Mucosa of stomach (tissue), 1 donor: ENCODE data around the gene OTOGL.

Experiments
- H3K27me3 ChIP-seq: one replicate; pipeline ENCODE4 v1.7.0; 2013; ENCODE audit warnings: mild to moderate bottlenecking, low read length; ENCODE audit not compliant: control insufficient read depth, insufficient read depth
- H3K36me3 ChIP-seq: one replicate; pipeline ENCODE4 v1.7.0; 2013; ENCODE audit warnings: low read length; ENCODE audit not compliant: control insufficient read depth, insufficient read depth
- H3K4me1 ChIP-seq: one replicate; pipeline ENCODE4 v1.7.0; 2013; ENCODE audit warnings: mild to moderate bottlenecking, low read length; ENCODE audit not compliant: control insufficient read depth, insufficient read depth
- H3K4me3 ChIP-seq: one replicate; pipeline ENCODE4 v1.7.0; 2013; ENCODE audit warnings: low read length
- H3K9ac ChIP-seq: one replicate; pipeline ENCODE4 v1.7.0; 2013; ENCODE audit warnings: mild to moderate bottlenecking, low read length, moderate library complexity
- H3K9me3 ChIP-seq: one replicate; pipeline ENCODE4 v1.7.0; 2013; ENCODE audit warnings: mild to moderate bottlenecking, low read length, moderate library complexity; ENCODE audit not compliant: control insufficient read depth
- donor health status: Pancreatic carcinoma.

Gene OTOGL

DNA sequence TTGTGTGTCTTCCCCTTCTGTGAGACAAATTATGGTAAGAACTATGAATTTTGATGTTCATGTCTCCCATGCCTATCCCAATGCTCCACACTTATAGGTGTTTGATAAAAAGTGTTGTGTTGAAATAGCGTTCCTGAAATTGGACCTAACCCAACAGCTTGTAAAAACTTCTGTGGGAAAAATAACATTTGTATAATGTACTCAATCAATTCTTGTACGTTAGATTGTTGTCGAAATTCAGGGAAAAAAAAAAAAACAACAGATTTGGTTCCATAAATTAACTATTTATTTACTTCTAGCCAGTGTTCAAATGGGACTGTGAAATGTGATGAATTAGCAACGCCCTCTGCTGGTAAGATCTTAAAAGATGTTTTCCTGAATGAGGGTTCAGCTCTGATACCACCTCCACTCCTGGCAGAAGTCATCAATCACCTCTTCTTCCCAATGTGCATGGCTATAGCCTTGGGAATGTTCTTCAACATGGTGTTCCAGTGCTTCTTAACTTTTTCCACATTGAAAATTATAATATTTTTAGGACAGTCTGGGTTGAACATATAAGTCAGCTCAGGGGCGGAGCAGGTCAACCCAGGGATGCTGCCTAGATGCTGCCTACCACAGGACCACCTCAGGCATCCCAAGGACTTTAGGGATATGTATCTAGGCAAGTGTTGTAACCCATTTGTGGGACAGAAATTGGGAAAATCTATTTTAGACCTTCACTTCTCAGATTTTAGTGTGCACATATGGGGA is 170.6 kb downstream of the OTOGL start:
- Histone ChIP-seq H3K4me3 (no peak overlapping the region), H3K27me3 (peaks cover 3% of the 10 kb centered on the region), H3K36me3 (no peaks in the 10 kb centered on the region), H3K9ac (no peak overlapping the region), H3K9me3 (no peaks in the 10 kb centered on the region), H3K4me1 (no peaks in the 10 kb centered on the region)

DNA sequence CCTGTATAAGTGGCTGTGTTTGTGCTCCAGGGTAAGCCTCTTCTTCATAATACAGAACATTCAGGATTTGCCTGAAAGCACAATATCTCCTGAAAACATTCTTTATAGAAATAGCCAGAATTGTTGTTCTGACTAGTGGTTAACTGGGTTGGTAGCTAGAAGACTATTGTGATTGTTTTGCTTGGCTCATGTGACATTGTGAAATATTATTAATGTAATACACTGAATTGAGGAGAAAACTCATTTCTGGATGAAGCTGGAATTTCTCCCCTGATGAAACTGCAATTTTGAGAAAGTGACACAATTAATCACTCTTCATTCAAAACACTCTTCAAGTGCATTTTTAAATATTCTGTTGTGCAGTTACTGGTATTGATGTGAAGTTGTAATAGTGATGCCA is 172.4 kb downstream of the OTOGL start:
- Histone ChIP-seq H3K9ac (no peak overlapping the region), H3K4me1 (no peaks in the 10 kb centered on the region), H3K9me3 (no peaks in the 10 kb centered on the region), H3K4me3 (no peak overlapping the region), H3K36me3 (no peaks in the 10 kb centered on the region), H3K27me3 (no peaks in the 10 kb centered on the region)

DNA sequence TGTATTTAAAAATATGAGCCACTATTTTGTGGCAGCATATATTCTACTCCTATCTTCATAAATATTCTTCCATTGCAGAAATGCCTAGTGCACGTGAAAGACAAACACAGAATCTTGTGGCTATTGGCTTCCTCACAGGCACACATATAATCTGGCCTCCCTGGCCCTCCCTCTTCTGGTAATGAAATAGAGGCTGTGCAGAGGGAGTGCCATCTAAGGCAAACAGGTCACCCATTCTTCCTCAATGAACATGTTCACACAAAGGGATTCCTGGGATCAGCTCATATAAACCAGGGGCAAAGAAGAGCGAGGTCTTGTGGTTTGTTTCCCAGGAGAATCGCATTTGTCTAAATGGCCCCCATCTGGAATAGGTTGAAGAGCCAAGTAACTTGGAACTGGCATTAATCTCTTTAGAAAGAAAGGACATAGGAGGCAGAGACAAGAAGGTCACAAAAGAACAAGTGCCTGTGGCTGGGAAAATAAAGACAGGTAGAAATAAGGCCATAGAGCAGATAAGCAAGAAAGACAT is 173.1 kb downstream of the OTOGL start:
- H3K4me3 ChIP-seq: no peak overlapping the region
- H3K9me3 ChIP-seq: no peaks in the 10 kb centered on the region
- H3K27me3 ChIP-seq: no peaks in the 10 kb centered on the region
- no peak overlapping the region for H3K9ac ChIP-seq
- H3K36me3 ChIP-seq: no peaks in the 10 kb centered on the region
- H3K4me1 ChIP-seq: no peaks in the 10 kb centered on the region

DNA sequence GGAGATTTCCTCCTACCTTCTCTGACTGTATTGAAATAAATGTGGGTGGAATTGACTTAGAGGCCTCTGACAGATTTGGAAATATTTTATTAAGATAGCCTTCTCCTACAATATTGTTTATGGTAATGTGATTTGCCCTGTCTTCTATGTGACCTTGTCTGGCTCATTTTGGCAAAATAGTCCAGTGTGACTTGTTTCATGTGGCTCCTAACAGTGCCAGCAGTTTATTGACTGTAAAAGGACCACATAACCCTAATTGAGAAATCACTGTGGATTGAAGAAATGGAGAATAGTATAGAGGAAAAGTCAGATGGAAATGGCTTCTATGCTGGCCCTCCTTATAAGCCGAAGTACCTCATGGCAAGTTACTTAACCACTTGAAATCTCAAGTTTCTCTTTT is 173.8 kb downstream of the OTOGL start:
- H3K27me3 ChIP-seq: no peaks in the 10 kb centered on the region
- no peaks in the 10 kb centered on the region for H3K9me3 ChIP-seq
- H3K36me3 ChIP-seq: no peaks in the 10 kb centered on the region
- no peaks in the 10 kb centered on the region for H3K4me1 ChIP-seq
- H3K9ac ChIP-seq: no peak overlapping the region
- no peak overlapping the region for H3K4me3 ChIP-seq

DNA sequence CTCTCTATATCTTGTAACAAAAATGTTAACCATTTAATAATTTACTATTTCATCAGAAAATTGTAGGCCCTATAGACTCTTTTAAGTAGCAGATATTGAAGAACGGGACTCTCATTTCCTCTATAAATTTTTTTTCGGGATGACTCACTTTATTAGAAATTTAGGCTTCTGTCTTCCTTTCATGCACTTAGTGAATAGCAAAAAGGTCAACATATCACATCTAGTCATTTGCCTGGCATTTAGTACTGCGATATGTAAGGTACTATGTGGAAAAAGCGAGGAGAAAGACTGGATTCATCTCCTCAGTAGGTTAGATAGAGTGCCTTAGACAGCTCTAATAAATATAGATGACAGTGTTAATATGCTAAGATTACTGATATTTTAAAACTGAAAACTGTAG is 178.4 kb downstream of the OTOGL start:
- Histone ChIP-seq H3K9me3 (no peaks in the 10 kb centered on the region), H3K4me3 (no peak overlapping the region), H3K9ac (no peak overlapping the region), H3K27me3 (no peaks in the 10 kb centered on the region), H3K4me1 (no peaks in the 10 kb centered on the region), H3K36me3 (no peaks in the 10 kb centered on the region)

DNA sequence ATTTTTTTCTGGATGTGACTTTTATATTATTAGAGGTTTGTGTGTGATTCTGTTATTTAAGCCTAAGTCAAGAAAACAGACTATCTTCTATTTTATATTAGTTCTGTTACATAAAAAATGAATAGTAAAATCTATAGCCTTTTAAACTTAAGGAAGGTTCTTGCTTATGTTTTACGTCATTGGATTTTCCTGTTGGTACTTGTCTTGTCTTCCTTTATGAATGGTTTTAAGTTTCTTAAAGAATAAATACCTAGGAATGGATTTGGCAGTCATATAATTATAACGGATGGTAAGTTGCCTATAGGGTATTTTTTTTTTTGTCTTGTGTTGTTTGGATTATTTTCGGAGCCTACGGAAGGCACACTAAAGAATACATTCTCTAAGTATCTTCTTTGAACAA is 182.9 kb downstream of the OTOGL start:
- H3K9me3 ChIP-seq: no peaks in the 10 kb centered on the region
- H3K9ac ChIP-seq: no peak overlapping the region
- no peaks in the 10 kb centered on the region for H3K36me3 ChIP-seq
- H3K4me1 ChIP-seq: no peaks in the 10 kb centered on the region
- no peak overlapping the region for H3K4me3 ChIP-seq
- H3K27me3 ChIP-seq: no peaks in the 10 kb centered on the region

DNA sequence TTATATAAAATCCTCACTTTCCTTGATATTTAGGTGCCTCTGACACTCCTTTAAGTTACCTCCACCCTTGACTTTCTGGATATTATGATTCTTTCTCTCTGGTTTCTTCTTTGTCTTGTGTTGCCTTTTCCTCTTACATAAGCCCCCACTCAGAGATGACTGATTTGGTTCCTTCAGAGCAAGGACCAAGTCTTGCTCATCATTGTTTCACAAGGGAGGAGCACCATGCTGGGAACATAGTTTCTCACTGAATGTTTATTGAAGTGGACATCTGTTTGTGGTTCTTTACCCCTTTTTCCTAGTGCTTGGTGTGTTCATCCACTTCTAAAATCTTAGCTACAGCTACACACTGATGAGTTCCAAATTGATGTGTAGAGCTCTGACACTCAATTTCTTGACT is 183.4 kb downstream of the OTOGL start:
- H3K9me3 ChIP-seq: no peaks in the 10 kb centered on the region
- no peak overlapping the region for H3K4me3 ChIP-seq
- H3K4me1 ChIP-seq: no peaks in the 10 kb centered on the region
- H3K27me3 ChIP-seq: no peaks in the 10 kb centered on the region
- no peaks in the 10 kb centered on the region for H3K36me3 ChIP-seq
- H3K9ac ChIP-seq: no peak overlapping the region

DNA sequence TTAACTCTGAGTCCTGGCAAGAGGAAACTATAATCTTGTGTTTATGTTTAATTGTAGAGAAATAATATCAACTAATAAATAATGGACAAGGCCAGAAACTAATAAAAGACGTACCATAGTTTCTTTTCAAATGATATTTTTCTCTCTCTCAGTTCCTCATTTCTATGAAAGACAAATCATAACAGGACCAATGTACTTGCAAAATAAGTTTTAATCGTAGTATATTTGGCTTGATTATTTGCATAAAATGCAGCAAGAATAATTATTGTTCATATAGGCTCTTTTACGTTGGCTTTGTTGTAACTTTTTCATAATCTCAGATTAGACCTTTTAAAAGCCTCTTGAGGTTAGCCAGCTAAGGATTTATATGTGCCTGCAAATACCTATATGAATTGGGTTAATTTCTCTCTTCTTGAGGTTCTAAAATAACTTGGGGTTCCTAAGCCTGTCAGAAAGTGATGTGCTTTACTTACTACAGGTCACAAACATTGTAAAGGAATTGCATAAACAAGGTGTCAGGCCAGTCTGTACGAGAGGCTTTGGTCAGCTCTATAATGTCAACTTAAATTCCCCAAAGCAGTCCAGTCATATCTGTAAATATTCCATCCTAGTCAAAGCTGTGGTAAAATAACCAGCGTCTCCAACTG is 191.9 kb downstream of the OTOGL start:
- no peak overlapping the region for H3K4me3 ChIP-seq
- H3K27me3 ChIP-seq: no peaks in the 10 kb centered on the region
- H3K36me3 ChIP-seq: no peaks in the 10 kb centered on the region
- no peak overlapping the region for H3K9ac ChIP-seq
- no peaks in the 10 kb centered on the region for H3K4me1 ChIP-seq
- no peaks in the 10 kb centered on the region for H3K9me3 ChIP-seq

DNA sequence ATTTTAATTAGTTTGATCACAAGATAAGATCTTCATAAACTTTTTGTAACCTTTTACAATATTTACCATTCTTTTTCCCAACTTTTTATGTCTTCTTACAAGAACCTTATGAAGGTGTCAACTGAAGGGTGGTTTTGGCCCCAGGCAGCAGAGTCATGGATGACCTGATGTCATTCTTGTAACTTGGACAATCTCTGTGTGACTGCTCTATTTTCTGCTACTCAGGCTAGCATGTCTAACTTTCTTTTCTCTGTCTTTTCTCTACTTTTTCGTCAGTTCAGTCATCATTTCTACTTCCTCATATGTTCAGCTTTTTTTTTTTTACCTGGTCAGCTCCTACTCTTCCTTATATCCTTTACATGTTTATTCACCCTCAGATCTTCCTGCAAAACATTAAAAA is 194.0 kb downstream of the OTOGL start:
- no peaks in the 10 kb centered on the region for H3K4me1 ChIP-seq
- H3K9ac ChIP-seq: no peak overlapping the region
- H3K27me3 ChIP-seq: no peaks in the 10 kb centered on the region
- H3K9me3 ChIP-seq: no peaks in the 10 kb centered on the region
- no peak overlapping the region for H3K4me3 ChIP-seq
- H3K36me3 ChIP-seq: no peaks in the 10 kb centered on the region

DNA sequence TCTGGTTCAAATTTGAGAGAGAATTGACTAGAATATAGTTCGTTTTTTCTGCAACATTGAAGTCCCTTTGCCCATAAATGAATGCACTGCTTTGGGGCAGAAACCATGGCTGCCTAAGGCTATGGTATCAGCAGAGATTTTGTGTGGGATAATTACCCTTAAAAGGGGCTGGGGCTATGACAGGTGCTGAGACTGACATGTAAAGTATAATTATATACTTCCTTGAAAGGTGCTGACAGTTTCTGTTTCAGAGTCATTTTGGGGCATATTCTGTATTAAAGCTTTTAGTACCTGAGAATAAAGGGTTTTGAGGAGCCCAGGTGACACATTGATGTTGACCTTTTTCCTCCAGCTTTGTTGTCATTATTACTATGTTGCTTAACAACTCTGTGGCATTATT is 194.4 kb downstream of the OTOGL start:
- H3K4me1 ChIP-seq: no peaks in the 10 kb centered on the region
- H3K27me3 ChIP-seq: no peaks in the 10 kb centered on the region
- no peaks in the 10 kb centered on the region for H3K36me3 ChIP-seq
- no peak overlapping the region for H3K4me3 ChIP-seq
- H3K9me3 ChIP-seq: no peaks in the 10 kb centered on the region
- no peak overlapping the region for H3K9ac ChIP-seq

DNA sequence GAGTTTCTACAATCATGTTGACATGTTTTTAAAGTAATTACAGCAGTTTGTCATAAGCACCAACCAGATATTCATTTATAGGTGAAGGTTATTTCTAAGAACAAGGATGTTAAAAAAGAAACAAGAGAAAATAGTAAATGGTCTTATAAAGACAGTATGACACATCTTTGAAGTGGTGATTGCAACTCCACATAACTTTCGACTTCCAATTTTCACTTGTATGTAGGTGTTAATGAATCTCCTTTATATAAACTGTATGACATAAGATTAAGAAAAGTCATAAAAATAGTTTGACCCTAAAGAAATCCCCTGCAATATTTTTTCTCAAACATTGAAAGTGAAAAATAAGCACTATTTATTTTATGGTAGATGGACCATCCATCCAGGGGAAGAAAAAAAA is 199.9 kb downstream of the OTOGL start:
- H3K9me3 ChIP-seq: no peaks in the 10 kb centered on the region
- no peaks in the 10 kb centered on the region for H3K27me3 ChIP-seq
- H3K4me3 ChIP-seq: no peak overlapping the region
- H3K36me3 ChIP-seq: no peaks in the 10 kb centered on the region
- H3K4me1 ChIP-seq: no peaks in the 10 kb centered on the region
- H3K9ac ChIP-seq: no peak overlapping the region

DNA sequence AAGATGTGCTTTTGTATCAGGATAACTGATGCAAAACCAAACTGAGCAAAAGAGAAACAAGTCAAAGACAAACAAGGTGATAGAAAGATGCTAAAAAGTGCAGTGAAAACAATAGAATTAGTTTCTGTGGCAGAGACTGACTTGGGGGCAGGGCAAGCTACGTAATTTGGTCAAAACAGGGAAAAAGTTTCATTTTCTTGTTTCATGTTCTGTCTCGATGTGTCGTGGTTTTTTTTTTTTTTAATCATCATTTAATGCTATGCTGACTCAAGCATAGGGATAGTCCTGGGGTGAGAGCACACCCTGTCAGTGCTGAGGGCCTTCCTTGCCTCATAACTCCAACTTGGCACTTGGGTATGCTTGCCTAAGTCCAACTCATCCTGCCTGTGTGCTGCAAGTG is 200.6 kb downstream of the OTOGL start:
- no peaks in the 10 kb centered on the region for H3K36me3 ChIP-seq
- H3K4me1 ChIP-seq: no peaks in the 10 kb centered on the region
- H3K9ac ChIP-seq: no peak overlapping the region
- no peaks in the 10 kb centered on the region for H3K27me3 ChIP-seq
- no peak overlapping the region for H3K4me3 ChIP-seq
- no peaks in the 10 kb centered on the region for H3K9me3 ChIP-seq
